Fibroblast of lung (primary cell): ENCODE measurements around the gene MYOZ3.

Experiments used
- EZH2 ChIP-seq: IDR thresholded peaks from 2 replicates; pipeline ENCODE4 v1.5.1; 2012; ENCODE audit warnings: low read length, control low read depth, mild to moderate bottlenecking; ENCODE audit errors: missing control alignments
- TF ChIP-seq, protein P1 (sequence below), 2 donors: IDR thresholded peaks in 1 of 2; conservative IDR thresholded peaks in 1 of 2; 1 replicate in 1 of 2; 2 replicates in 1 of 2; pipeline ENCODE4 v1.5.1; 2011 to 2012; ENCODE audit warnings: low read length in 2 of 2, control low read depth in 1 of 2, inconsistent platforms in 1 of 2, low read depth in 1 of 2, mild to moderate bottlenecking in 1 of 2

DNA sequence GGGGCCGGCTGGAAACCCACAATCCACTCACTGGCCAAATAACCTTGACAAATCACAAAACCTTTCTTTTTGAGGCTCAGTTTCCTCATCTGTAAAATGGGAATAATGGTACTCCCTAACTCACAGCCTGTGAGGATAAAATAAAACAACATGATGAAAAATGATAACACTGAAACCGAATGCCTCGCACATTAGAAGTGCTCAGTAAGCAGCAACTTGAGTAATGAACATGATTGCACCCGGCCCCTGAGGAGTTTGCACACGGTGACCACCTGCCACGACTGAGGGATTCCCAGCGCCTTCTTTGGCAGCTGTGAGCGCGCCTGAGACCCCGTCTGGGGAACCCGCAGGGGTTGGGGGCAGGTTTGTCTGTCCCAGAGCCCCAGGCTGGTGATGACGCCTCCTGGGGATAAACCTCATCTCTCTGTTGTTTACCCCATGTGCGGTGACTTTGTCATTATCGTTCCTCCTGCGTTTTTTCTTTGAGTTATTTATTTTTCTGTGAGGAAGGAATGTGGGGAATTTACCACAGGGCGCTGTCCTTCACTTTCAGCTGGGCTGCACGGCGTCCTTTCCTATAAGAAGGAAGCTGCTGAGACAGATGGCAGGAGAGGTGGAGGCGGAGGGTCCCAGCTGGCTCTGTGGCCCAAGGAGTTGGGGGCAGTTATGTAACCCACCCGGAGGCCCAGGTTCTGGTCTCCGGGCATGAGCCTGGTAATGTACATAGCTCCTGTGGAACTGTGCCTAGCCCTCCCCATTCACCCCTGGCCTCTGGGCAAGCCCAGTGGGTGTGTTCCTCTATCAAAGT lies 23.6 kb upstream of the MYOZ3 start:
- TF ChIP-seq EZH2, result no peak
- TF ChIP-seq, protein P1, sequence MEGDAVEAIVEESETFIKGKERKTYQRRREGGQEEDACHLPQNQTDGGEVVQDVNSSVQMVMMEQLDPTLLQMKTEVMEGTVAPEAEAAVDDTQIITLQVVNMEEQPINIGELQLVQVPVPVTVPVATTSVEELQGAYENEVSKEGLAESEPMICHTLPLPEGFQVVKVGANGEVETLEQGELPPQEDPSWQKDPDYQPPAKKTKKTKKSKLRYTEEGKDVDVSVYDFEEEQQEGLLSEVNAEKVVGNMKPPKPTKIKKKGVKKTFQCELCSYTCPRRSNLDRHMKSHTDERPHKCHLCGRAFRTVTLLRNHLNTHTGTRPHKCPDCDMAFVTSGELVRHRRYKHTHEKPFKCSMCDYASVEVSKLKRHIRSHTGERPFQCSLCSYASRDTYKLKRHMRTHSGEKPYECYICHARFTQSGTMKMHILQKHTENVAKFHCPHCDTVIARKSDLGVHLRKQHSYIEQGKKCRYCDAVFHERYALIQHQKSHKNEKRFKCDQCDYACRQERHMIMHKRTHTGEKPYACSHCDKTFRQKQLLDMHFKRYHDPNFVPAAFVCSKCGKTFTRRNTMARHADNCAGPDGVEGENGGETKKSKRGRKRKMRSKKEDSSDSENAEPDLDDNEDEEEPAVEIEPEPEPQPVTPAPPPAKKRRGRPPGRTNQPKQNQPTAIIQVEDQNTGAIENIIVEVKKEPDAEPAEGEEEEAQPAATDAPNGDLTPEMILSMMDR (conservative IDR thresholded peaks at IDR 0.05 in 1 of 2, IDR thresholded peaks at IDR 0.05 in 1 of 2; ENCODE audit: low read depth in 1 of 2, low read length in 2 of 2), result no peak
